K562 (cell line): Measurements from ENCODE around the gene S1PR1. TPM values are rescaled to one million over a fixed set of nuclear protein-coding genes. Genes with fewer than 3 reads are reported as not detected.

ENCODE experiments used
- ATAC-seq: fragments of 200-7000 bp; cut with Tn5 transposase; 3 replicates; pipeline ENCODE4 v1.9.1; 2020; ENCODE audit warnings: moderate library complexity
- BruUV-seq: library from RNA; stranded (reverse); fragments of 400-500 nt; replicated peaks from 2 replicates; lab custom pipeline; 2021; lab: Mats Ljungman, UMichigan
- CTCF ChIA-PET: fragments of 300-600 bp; formaldehyde crosslinking; extraction: SDS; loops from one replicate; lab custom pipeline; 2021; ENCODE audit warnings: low intra/inter-chr PET ratio; lab: Yijun Ruan, JAX
- POLR2A ChIA-PET: fragments of 300-600, 350-650 bp; sonication (Branson Sonifier 250); formaldehyde crosslinking; extraction: SDS; loops from one replicate; lab custom pipeline; 2021; ENCODE audit warnings: antibody characterized with exemption, inconsistent platforms; lab: Yijun Ruan, JAX
- DNase-seq, 4 experiments: peaks; one replicate each; pipeline versions ENCODE4 v3.0.0 to v3.0.0-alpha.2; 2011 to 2018; ENCODE audit warnings: low spot score in 3 of 4, mixed read lengths in 3 of 4; ENCODE audit errors: extremely low read depth in 1 of 4
- FAIRE-seq: peaks from 2 replicates; lab custom pipeline; 2011; peaks lifted over from hg19 to GRCh38; lab: Jason Lieb, UNC
- H2AFZ ChIP-seq: 2 replicates; pipeline ENCODE4 v1.6.0; 2011; ENCODE audit warnings: low read depth, low read length, control low read depth, inconsistent platforms
- H3K27ac ChIP-seq: fragments of 200-600 bp; 3 replicates; pipeline ENCODE4 v1.8.0; 2011; ENCODE audit warnings: low read depth, mild to moderate bottlenecking, control low read depth, inconsistent platforms, low read length, moderate library complexity, mixed read lengths; ENCODE audit errors: extremely low read depth
- H3K27me3 ChIP-seq, 2 experiments: fragments of 300-600 bp in 1 of 2; 2 replicates in 1 of 2; 3 replicates in 1 of 2; pipeline versions ENCODE4 v1.6.0 to v1.8.0; 2011; ENCODE audit warnings: inconsistent platforms in 2 of 2, low read length in 2 of 2, mild to moderate bottlenecking in 1 of 2, mixed read lengths in 1 of 2, moderate library complexity in 1 of 2; ENCODE audit not compliant: control insufficient read depth in 2 of 2, insufficient read depth in 2 of 2
- H3K36me3 ChIP-seq: fragments of 300-600 bp; 3 replicates; pipeline ENCODE4 v1.8.0; 2011; ENCODE audit warnings: mild to moderate bottlenecking, low read length, inconsistent platforms; ENCODE audit not compliant: control insufficient read depth, insufficient read depth
- H3K4me1 ChIP-seq, 2 experiments: fragments of 200-600 bp in 1 of 2; replicated peaks in 1 of 2; 2 replicates in 1 of 2; 3 replicates in 1 of 2; pipeline versions ENCODE4 v1.5.1 to v1.8.0; 2011; ENCODE audit warnings: inconsistent platforms in 2 of 2, low read length in 2 of 2, mild to moderate bottlenecking in 1 of 2, mixed read lengths in 1 of 2, moderate library complexity in 1 of 2; ENCODE audit not compliant: control insufficient read depth in 2 of 2, insufficient read depth in 2 of 2
- H3K4me2 ChIP-seq: 2 replicates; pipeline ENCODE4 v1.6.1; 2011; ENCODE audit warnings: low read length, control low read depth, inconsistent platforms, mixed read lengths; ENCODE audit not compliant: insufficient read depth
- H3K4me3 ChIP-seq: fragments of 200-600 bp; sonication (generic), shearing (Covaris generic); 2 replicates; pipeline ENCODE4 v1.5.1; 2016; ENCODE audit warnings: control low read depth, inconsistent platforms
- H3K79me2 ChIP-seq: fragments of 200-600 bp; 3 replicates; pipeline ENCODE4 v1.8.0; 2011; ENCODE audit warnings: low read length, inconsistent platforms; ENCODE audit not compliant: control insufficient read depth, insufficient read depth
- H3K9ac ChIP-seq, 2 experiments: 2 replicates each; pipeline versions ENCODE4 v1.6.0 to v1.6.1; 2011; ENCODE audit warnings: low read depth in 2 of 2, low read length in 2 of 2, control low read depth in 1 of 2, inconsistent platforms in 1 of 2, mild to moderate bottlenecking in 1 of 2, mixed read lengths in 1 of 2; ENCODE audit not compliant: insufficient read depth in 1 of 2
- H3K9me1 ChIP-seq: one replicate; pipeline ENCODE4 v1.6.0; 2011; ENCODE audit warnings: inconsistent platforms, mild to moderate bottlenecking, low read length, moderate library complexity; ENCODE audit not compliant: control insufficient read depth, insufficient read depth
- H3K9me3 ChIP-seq: replicated peaks from 2 replicates; pipeline ENCODE4 v1.5.1; 2011; ENCODE audit warnings: low read depth, low read length, inconsistent platforms; ENCODE audit not compliant: control insufficient read depth, insufficient read depth
- H4K20me1 ChIP-seq: replicated peaks from 2 replicates; pipeline ENCODE4 v1.6.1; 2011; ENCODE audit warnings: low read length, inconsistent platforms, mixed read lengths; ENCODE audit not compliant: control insufficient read depth, insufficient read depth
- ARNT ChIP-seq, 2 experiments: fragments of 450-650 bp; IDR thresholded peaks; 2 replicates each; pipeline ENCODE4 v1.6.1; 2016; ENCODE audit warnings: mild to moderate bottlenecking in 1 of 2
- ZKSCAN3 ChIP-seq: fragments of 250-450 bp; sonication (Bioruptor Pico); IDR thresholded peaks from 2 replicates; pipeline ENCODE4 v1.4.0; 2020
- ZNF512 ChIP-seq: IDR thresholded peaks from 2 replicates; pipeline ENCODE4 v1.6.1; 2016; ENCODE audit warnings: missing genetic modification characterization, missing compliant biosample characterization
- WGBS: fragments of 100-300 bp; shearing (Covaris generic); methylation state at CpG from one replicate; pipeline ENCODE4 v1.1.6; 2016; ENCODE audit warnings: low coverage, mixed read lengths; ENCODE audit not compliant: insufficient coverage; ENCODE audit errors: missing lambda C conversion rate; 5-methylcytosine and 5-hydroxymethylcytosine counted together
- in situ Hi-C: fragments of 300-500 bp; cut with MboI; formaldehyde crosslinking; loops from 4 replicates; pipeline ENCODE4 v1.15.0; 2018; ENCODE audit warnings: inconsistent platforms, mixed read lengths
- intact Hi-C: fragments of 100-400 bp; cut with micrococcal nuclease; formaldehyde crosslinking; loops from 2 replicates; pipeline ENCODE4 v1.14.2; 2022
- polyA plus RNA-seq, 8 experiments: library from polyadenylated mRNA; depleted of rRNA in 4 of 8; stranded (reverse) in 5 of 8; unstranded in 3 of 8; fragments of >200 nt; fragmentation: Nextera tagmentation in 2 of 8; fragmentation: Illumina TruSeq in 1 of 8; extraction: Ambion mirVana in 2 of 8; extraction: Trizol in 1 of 8; gene quantifications; 2 replicates each; pipeline versions ENCODE4 v1.2.1 to v1.2.3, GENCODE V29; 2011 to 2014; ENCODE audit warnings: inconsistent platforms in 1 of 8, missing spikeins in 1 of 8
- total RNA-seq, 7 experiments: library from RNA; depleted of rRNA in 6 of 7; stranded (reverse); fragments of >200 nt in 6 of 7; fragmentation: Illumina TruSeq in 2 of 7; extraction: Trizol in 2 of 7; gene quantifications; 2 replicates each; pipeline versions ENCODE4 v1.2.1 to v1.2.3, GENCODE V29; 2011 to 2021; ENCODE audit warnings: low replicate concordance in 1 of 7

S1PR1 gene
- total and polyA plus RNA-seq, 9 of the 15 experiments (the other 6 are each of a cell fraction or from before 2014, with no cell fraction given), result 0.22 to 1.2 (median 0.43) TPM

DNA sequence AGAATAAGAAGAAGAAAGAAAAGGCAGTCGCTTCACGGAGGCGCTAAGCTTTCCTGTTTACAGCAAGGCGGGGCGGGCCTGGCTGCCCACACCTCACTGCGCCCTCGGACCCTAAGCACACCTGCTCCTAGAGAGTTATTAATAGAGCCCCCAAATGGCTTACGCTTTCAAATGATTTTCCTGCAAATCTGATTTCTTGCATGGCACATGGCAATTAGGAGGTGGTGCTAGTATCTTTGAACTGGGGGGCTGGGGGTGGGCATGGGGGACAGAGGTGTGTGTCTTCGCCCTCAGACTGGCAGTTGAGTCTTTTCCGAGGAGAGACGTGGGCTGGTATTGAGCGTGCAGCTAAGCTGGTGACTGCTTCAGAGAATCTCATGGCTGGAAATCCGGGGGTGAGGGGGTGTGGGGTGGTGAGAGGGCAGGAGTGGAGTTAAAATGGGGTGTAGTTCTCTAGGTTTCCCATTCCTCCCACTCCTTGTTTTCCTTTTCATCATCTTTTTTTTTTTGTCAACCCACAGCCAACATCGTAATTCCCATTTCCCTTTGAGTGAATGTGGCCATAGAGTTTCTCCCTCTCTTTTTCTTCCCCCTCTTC, 1.3 kb downstream of the S1PR1 start:
- H3K9me1 ChIP-seq, result no peaks in the 10 kb centered on the region
- peaks cover 15 to 27% of the 10 kb centered on the region in 2 experiments; a peak in 4 of 5 replicates for H3K4me1 ChIP-seq
- H3K9me3 ChIP-seq, result no peaks in the 10 kb centered on the region
- intact Hi-C loops, result loop anchor here (1.0 to 5.0 kb wide), 5 partner anchors 46 to 317 kb away; partner anchors contain the start of gene DPH5
- no peak overlapping the region for H3K9ac ChIP-seq
- CTCF ChIA-PET, result interaction anchor here (1.1 kb wide), 1 partner anchor 51 kb away, joined by 3 read pairs; no protein-coding TSS in a partner anchor
- no peak for ATAC-seq
- FAIRE-seq, result no peak
- no peak overlapping the region for H3K4me3 ChIP-seq
- TF ChIP-seq ARNT (IDR thresholded peaks at IDR 0.05) (no peak), ZKSCAN3 (CRISPR knock-in tag) (no peak), ZNF512 (tag) (peak; percentile 63)
- TF ChIP-seq, all 486 proteins: peak for 1
- no TSS peak for BruUV-seq
- POLR2A ChIA-PET, result interaction anchor here (1.0 to 1.1 kb wide), 2 partner anchors 13 to 278 kb away, joined by 4 to 8 read pairs; no protein-coding TSS in a partner anchor
- H3K27me3 ChIP-seq, result peaks cover 0 to 23% of the 10 kb centered on the region in 2 experiments; a peak in 4 of 5 replicates
- no peak overlapping the region for H3K4me2 ChIP-seq
- no peaks in the 10 kb centered on the region for H3K36me3 ChIP-seq
- no peak overlapping the region for H3K27ac ChIP-seq
- H2AFZ ChIP-seq, result no peak overlapping the region
- in situ Hi-C loops, result loop anchor here (5.0 kb wide), 1 partner anchor 49 kb away; no protein-coding TSS in a partner anchor
- H4K20me1 ChIP-seq, result no peaks in the 10 kb centered on the region
- WGBS, result 74% methylated on average over 7 of the region's 14 CpGs
- H3K79me2 ChIP-seq, result no peaks in the 10 kb centered on the region
- DNase-seq, result no peak
